ENCODE results near the gene ALG12. TPM values are rescaled to one million over a fixed set of nuclear protein-coding genes. Genes with fewer than 3 reads are reported as not detected.

Gene ALG12
- total and polyA plus RNA-seq, 2 of the 8 experiments (the other 6 are each of a cell fraction or from before 2014, with no cell fraction given), result 13.4 to 22.5 TPM

DNA sequence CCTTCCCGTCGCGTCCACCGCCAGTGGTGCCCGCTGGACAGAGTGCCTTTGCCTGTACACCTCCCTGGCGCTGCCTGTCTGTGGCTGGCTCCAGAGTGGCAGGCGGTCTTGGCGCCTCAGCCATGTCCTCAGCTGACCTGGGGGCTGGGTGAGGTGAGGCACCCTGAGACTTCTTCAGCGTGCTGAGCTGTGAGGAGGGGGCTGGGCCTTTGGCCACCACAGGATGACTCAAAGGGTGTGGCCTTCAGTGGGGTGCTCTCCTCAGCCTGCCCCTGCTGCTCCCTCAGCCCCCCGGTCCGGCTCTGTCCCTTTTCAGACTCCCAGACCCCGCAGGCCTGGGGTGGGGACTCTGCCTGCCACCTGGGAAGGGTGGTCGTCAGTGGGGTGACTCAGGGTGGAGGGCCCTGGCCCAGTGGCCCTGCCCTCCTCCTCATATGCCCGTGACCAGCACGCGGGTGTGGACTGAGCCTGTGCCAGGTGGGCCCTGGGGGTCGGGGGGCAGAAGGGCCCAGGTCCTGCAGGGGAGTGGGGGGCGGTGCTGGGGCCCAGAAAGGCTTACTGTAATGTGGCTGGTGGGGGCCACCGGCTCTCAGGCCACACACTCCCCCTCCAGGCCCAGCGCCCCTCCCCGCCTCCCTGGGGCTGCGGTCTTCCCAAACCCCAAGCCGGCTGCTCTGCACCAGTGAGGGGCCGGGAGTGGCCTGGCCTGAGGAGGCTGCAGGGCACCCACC lies 16.1 kb upstream of the ALG12 start (continued):
- TF ChIP-seq ASH2L (IDR thresholded peaks at IDR 0.05; ENCODE audit: low read length), result no peak
- TF ChIP-seq EZH2 (IDR thresholded peaks at IDR 0.05; ENCODE audit: low read depth, low read length, severe bottlenecking), result no peak
- TF ChIP-seq HDAC2 (IDR thresholded peaks at IDR 0.05; ENCODE audit: borderline replicate concordance in 1 of 2, low read depth in 2 of 2, low read length in 2 of 2), result no peak
- no peak for TF ChIP-seq RNF2 (IDR thresholded peaks at IDR 0.05; ENCODE audit: borderline replicate concordance, low read depth, low read length, missing control alignments, poor library complexity, severe bottlenecking)
- TF ChIP-seq BACH1 (IDR thresholded peaks at IDR 0.05; ENCODE audit: low read length), result no peak
- TF ChIP-seq, protein P1, sequence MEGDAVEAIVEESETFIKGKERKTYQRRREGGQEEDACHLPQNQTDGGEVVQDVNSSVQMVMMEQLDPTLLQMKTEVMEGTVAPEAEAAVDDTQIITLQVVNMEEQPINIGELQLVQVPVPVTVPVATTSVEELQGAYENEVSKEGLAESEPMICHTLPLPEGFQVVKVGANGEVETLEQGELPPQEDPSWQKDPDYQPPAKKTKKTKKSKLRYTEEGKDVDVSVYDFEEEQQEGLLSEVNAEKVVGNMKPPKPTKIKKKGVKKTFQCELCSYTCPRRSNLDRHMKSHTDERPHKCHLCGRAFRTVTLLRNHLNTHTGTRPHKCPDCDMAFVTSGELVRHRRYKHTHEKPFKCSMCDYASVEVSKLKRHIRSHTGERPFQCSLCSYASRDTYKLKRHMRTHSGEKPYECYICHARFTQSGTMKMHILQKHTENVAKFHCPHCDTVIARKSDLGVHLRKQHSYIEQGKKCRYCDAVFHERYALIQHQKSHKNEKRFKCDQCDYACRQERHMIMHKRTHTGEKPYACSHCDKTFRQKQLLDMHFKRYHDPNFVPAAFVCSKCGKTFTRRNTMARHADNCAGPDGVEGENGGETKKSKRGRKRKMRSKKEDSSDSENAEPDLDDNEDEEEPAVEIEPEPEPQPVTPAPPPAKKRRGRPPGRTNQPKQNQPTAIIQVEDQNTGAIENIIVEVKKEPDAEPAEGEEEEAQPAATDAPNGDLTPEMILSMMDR (IDR thresholded peaks at IDR 0.05; ENCODE audit: control extremely low read depth in 1 of 3, insufficient read depth in 1 of 3, low read depth in 1 of 3, low read length in 3 of 3), result no peak

Data from H1 (cell line).